ENCODE data around the gene CACNB1. TPM values are rescaled to one million over a fixed set of nuclear protein-coding genes. Genes with fewer than 3 reads are reported as not detected.

CACNB1 gene
- total and polyA plus RNA-seq, 10 of the 15 experiments (the other 5 are each of a cell fraction or from before 2014, with no cell fraction given): 0.06 to 15.6 (median 6.3) TPM

DNA sequence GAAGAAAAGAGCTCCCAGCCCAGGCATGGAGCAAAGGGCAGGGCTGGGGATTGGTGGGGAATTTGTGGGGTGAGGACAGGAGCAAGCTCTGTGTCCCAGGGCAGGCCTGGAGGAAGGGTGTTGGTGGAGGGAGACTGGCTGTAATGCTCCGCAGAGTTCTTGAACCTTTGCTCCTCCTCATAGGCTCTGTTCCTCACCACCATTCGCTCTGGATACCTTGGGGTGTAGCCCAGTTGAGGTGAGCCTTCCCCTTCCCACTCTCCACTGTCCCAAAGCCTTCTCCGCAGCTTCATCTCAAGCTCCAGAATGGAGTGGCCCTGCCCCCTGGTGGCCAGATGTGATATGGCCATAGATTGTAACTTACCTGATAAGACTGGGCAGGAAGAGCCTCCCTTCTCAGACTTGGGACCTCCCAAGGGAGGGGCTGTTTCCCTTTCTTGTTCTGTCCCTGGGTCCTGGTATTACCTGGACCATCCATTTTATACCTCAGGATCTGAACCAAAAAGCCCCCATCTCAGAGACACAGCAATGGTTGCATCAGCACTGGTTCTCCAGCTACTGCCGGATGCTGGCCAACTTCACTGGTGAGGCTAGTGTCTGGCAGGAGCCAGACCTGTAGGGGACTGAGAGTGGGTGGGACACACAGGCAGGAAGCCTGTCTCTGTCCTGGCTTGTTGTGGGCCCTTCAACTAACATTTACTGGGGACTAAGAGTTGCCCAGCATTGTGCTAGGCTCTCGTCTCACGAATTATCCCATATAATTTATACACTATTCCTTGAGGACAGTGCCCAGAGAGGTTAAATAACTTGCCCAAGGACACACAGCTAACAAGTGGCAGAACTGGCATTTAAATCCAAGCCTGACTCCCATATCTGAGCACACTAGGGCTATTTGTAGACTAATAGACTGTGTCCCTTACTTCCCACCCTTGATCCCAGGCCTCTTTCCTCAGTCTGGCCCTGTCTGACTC lies 47.4 kb upstream of the CACNB1 start (continued):
- TF ChIP-seq STAT3 (IDR thresholded peaks at IDR 0.05; ENCODE audit: low read depth, low read length): no peak
- no peak for TF ChIP-seq ZBTB4 (CRISPR knock-in tag; IDR thresholded peaks at IDR 0.05)
- no peak for TF ChIP-seq SPI1 (IDR thresholded peaks at IDR 0.05; ENCODE audit: borderline replicate concordance, insufficient read depth, low read depth, low read length)
- TF ChIP-seq ZNF274 (IDR thresholded peaks at IDR 0.05; ENCODE audit: insufficient read depth, insufficient read length): no peak
- no peak for TF ChIP-seq IRF4 (IDR thresholded peaks at IDR 0.05; ENCODE audit: low read depth, low read length)
- TF ChIP-seq EGR1 (IDR thresholded peaks at IDR 0.05; ENCODE audit: borderline replicate concordance in 1 of 2, low read depth in 2 of 2, low read length in 2 of 2): no peak
- TF ChIP-seq ZNF687 (IDR thresholded peaks at IDR 0.05): no peak
- TF ChIP-seq, protein P1, sequence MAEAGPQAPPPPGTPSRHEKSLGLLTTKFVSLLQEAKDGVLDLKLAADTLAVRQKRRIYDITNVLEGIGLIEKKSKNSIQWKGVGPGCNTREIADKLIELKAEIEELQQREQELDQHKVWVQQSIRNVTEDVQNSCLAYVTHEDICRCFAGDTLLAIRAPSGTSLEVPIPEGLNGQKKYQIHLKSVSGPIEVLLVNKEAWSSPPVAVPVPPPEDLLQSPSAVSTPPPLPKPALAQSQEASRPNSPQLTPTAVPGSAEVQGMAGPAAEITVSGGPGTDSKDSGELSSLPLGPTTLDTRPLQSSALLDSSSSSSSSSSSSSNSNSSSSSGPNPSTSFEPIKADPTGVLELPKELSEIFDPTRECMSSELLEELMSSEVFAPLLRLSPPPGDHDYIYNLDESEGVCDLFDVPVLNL (IDR thresholded peaks at IDR 0.05; ENCODE audit: low read depth, low read length): no peak
- no peak; the same call in 1 of the 2 replicates for TF ChIP-seq IKZF1 (conservative IDR thresholded peaks at IDR 0.05)
- no peak for TF ChIP-seq MTA3 (IDR thresholded peaks at IDR 0.05; ENCODE audit: borderline replicate concordance, low read length)
- TF ChIP-seq FOXM1 (IDR thresholded peaks at IDR 0.05; ENCODE audit: low read depth, low read length): no peak
- TF ChIP-seq YY1 (IDR thresholded peaks at IDR 0.05; ENCODE audit: low read depth, low read length): peak; percentile 50; the same call in 1 of the 2 replicates
- no peak for TF ChIP-seq SREBF1 (IDR thresholded peaks at IDR 0.05; ENCODE audit: low read length)
- TF ChIP-seq CBFB (IDR thresholded peaks at IDR 0.05; ENCODE audit: low read depth): no peak
- no peak for TF ChIP-seq SMAD5 (IDR thresholded peaks at IDR 0.05; ENCODE audit: low read depth)
- TF ChIP-seq SMC3 (IDR thresholded peaks at IDR 0.05; ENCODE audit: borderline replicate concordance, low read length): peak; percentile 88
- TF ChIP-seq, protein P2, sequence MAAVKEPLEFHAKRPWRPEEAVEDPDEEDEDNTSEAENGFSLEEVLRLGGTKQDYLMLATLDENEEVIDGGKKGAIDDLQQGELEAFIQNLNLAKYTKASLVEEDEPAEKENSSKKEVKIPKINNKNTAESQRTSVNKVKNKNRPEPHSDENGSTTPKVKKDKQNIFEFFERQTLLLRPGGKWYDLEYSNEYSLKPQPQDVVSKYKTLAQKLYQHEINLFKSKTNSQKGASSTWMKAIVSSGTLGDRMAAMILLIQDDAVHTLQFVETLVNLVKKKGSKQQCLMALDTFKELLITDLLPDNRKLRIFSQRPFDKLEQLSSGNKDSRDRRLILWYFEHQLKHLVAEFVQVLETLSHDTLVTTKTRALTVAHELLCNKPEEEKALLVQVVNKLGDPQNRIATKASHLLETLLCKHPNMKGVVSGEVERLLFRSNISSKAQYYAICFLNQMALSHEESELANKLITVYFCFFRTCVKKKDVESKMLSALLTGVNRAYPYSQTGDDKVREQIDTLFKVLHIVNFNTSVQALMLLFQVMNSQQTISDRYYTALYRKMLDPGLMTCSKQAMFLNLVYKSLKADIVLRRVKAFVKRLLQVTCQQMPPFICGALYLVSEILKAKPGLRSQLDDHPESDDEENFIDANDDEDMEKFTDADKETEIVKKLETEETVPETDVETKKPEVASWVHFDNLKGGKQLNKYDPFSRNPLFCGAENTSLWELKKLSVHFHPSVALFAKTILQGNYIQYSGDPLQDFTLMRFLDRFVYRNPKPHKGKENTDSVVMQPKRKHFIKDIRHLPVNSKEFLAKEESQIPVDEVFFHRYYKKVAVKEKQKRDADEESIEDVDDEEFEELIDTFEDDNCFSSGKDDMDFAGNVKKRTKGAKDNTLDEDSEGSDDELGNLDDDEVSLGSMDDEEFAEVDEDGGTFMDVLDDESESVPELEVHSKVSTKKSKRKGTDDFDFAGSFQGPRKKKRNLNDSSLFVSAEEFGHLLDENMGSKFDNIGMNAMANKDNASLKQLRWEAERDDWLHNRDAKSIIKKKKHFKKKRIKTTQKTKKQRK (IDR thresholded peaks at IDR 0.05; ENCODE audit: low read depth, low read length): no peak
- TF ChIP-seq BMI1 (IDR thresholded peaks at IDR 0.05; ENCODE audit: borderline replicate concordance): no peak
